SU-DHL-6 (cell line): Measurements from ENCODE around the gene STT3B.
A peak's percentile ranks its signal among the peaks of the same experiment; 100 is the strongest.

Experiments
- H2AFZ ChIP-seq: fragments of 200-600 bp; sonication (generic); 2 replicates; pipeline ENCODE4 v1.6.1; 2014; ENCODE audit warnings: low read depth, mild to moderate bottlenecking, moderate library complexity, mixed read lengths, antibody characterized with exemption, low read length; ENCODE audit not compliant: severe bottlenecking
- H3F3A ChIP-seq: fragments of 200-600 bp; shearing (Covaris generic); 2 replicates; pipeline ENCODE4 v1.6.0; 2016; ENCODE audit warnings: antibody characterized with exemption, mild to moderate bottlenecking; ENCODE audit not compliant: insufficient read depth
- H3K27ac ChIP-seq: fragments of 200-600 bp; sonication (generic); 2 replicates; pipeline ENCODE4 v1.5.1; 2016; ENCODE audit warnings: low read depth, mild to moderate bottlenecking, low read length, moderate library complexity, mixed read lengths
- H3K27me3 ChIP-seq: fragments of 200-600 bp; sonication (generic), shearing (Covaris generic); 2 replicates; pipeline ENCODE4 v1.6.0; 2014; ENCODE audit warnings: mild to moderate bottlenecking, low read length
- H3K36me3 ChIP-seq: fragments of 200-600 bp; sonication (generic); 2 replicates; pipeline ENCODE4 v1.6.1; 2014; ENCODE audit warnings: mild to moderate bottlenecking, low read length, mixed read lengths
- H3K4me2 ChIP-seq: fragments of 300-600, 200-600 bp; shearing (Covaris generic), sonication (generic); 2 replicates; pipeline ENCODE4 v1.6.0; 2014; ENCODE audit warnings: low read length, low read depth, mild to moderate bottlenecking; ENCODE audit not compliant: poor library complexity, severe bottlenecking
- H3K4me3 ChIP-seq: fragments of 200-600 bp; sonication (generic); 2 replicates; pipeline ENCODE4 v1.5.1; 2014; ENCODE audit warnings: antibody characterized with exemption, low read length, mild to moderate bottlenecking, mixed read lengths; ENCODE audit not compliant: insufficient read depth, poor library complexity, severe bottlenecking
- H3K79me2 ChIP-seq: fragments of 200-600 bp; sonication (generic); 2 replicates; pipeline ENCODE4 v1.6.1; 2014; ENCODE audit warnings: mild to moderate bottlenecking, low read length, moderate library complexity; ENCODE audit not compliant: insufficient read depth
- H3K9ac ChIP-seq: fragments of 200-600 bp; sonication (generic); 2 replicates; pipeline ENCODE4 v1.7.0; 2014; ENCODE audit warnings: mild to moderate bottlenecking, low read length
- H3K9me2 ChIP-seq: fragments of 200-600 bp; sonication (generic); replicated peaks from 2 replicates; pipeline ENCODE4 v1.6.1; 2014; ENCODE audit warnings: low read length; ENCODE audit not compliant: insufficient read depth
- H3K9me3 ChIP-seq: fragments of 200-600 bp; sonication (generic); 2 replicates; pipeline ENCODE4 v1.6.1; 2014; ENCODE audit warnings: low read length, mixed read lengths; ENCODE audit not compliant: insufficient read depth
- H4K20me1 ChIP-seq: fragments of 200-600 bp; sonication (generic); 2 replicates; pipeline ENCODE4 v1.6.1; 2014; ENCODE audit warnings: low read depth, mild to moderate bottlenecking, antibody characterized with exemption, low read length, moderate library complexity, mixed read lengths
- CTCF ChIP-seq: fragments of 200-600 bp; sonication (generic); IDR thresholded peaks from one replicate; pipeline ENCODE4 v1.5.1; 2017; ENCODE audit warnings: antibody characterized with exemption, mild to moderate bottlenecking, low read length, moderate library complexity; ENCODE audit not compliant: insufficient read depth, poor library complexity, severe bottlenecking
- EZH2phosphoT487 ChIP-seq: fragments of 200-600 bp; sonication (generic), shearing (Covaris generic); conservative IDR thresholded peaks from 2 replicates; pipeline ENCODE4 v1.6.1; 2018; ENCODE audit warnings: mild to moderate bottlenecking, antibody characterized with exemption, low read length, moderate library complexity, mixed read lengths

The STT3B gene

GRCh38 chr3:31530039-31530959, 2.4 kb upstream of the STT3B start:
- no peaks in the 10 kb centered on the region for H3K9me3 ChIP-seq
- peak overlapping the region; percentile 83 for H3K4me2 ChIP-seq
- peak overlapping the region; percentile 71 for H3K4me3 ChIP-seq
- TF ChIP-seq EZH2phosphoT487: no peak
- TF ChIP-seq CTCF: no peak
- H3K27ac ChIP-seq: no peak overlapping the region
- H3K27me3 ChIP-seq: no peaks in the 10 kb centered on the region
- H4K20me1 ChIP-seq: peaks cover 14% of the 10 kb centered on the region
- peaks cover 23% of the 10 kb centered on the region for H3K79me2 ChIP-seq
- H3K36me3 ChIP-seq: 0 out of 2 replicates have a peak, but pooled peaks cover 4% of the 10 kb centered on the region
- H2AFZ ChIP-seq: no peak overlapping the region
- H3K9me2 ChIP-seq: no peaks in the 10 kb centered on the region
- peaks cover 5% of the 10 kb centered on the region for H3F3A ChIP-seq
- H3K9ac ChIP-seq: peak overlapping the region; percentile 97

- Histone ChIP-seq H3K27ac (peak overlapping the region; percentile 95), H4K20me1 (peaks cover 16% of the 10 kb centered on the region), H3K79me2 (peaks cover 29% of the 10 kb centered on the region), H3F3A (peaks cover 5% of the 10 kb centered on the region), H3K9me3 (no peaks in the 10 kb centered on the region), H3K9me2 (no peaks in the 10 kb centered on the region), H3K9ac (peak overlapping the region; percentile 97), H2AFZ (peak overlapping the region; percentile 80), H3K36me3 (0 out of 2 replicates have a peak, but pooled peaks cover 4% of the 10 kb centered on the region), H3K4me3 (peak overlapping the region; percentile 71), H3K4me2 (peak overlapping the region; percentile 83), H3K27me3 (no peaks in the 10 kb centered on the region)
- TF ChIP-seq EZH2phosphoT487 (no peak), CTCF (no peak)
Observed at GRCh38 chr3:31530960-31531335, 1.8 kb upstream of the STT3B start.

- H3K4me3 ChIP-seq: peak overlapping the region; percentile 71
- H3K9me2 ChIP-seq: no peaks in the 10 kb centered on the region
- H3K36me3 ChIP-seq: 0 out of 2 replicates have a peak, but pooled peaks cover 4% of the 10 kb centered on the region
- H2AFZ ChIP-seq: peak overlapping the region; percentile 80
- TF ChIP-seq EZH2phosphoT487 (no peak), CTCF (no peak)
- H3K27me3 ChIP-seq: no peaks in the 10 kb centered on the region
- H3K9me3 ChIP-seq: no peaks in the 10 kb centered on the region
- H3F3A ChIP-seq: peaks cover 5% of the 10 kb centered on the region
- H3K4me2 ChIP-seq: peak overlapping the region; percentile 83
- H3K27ac ChIP-seq: peak overlapping the region; percentile 95
- peak overlapping the region; percentile 97 for H3K9ac ChIP-seq
- H4K20me1 ChIP-seq: peaks cover 19% of the 10 kb centered on the region
- H3K79me2 ChIP-seq: peaks cover 35% of the 10 kb centered on the region
Observed at GRCh38 chr3:31531452-31531991, 1.2 kb upstream of the STT3B start.
